Mesendoderm (in vitro differentiated cells): ENCODE measurements around the gene TRABD2B.

ENCODE experiments used
- DNase-seq: peaks from one replicate; pipeline ENCODE4 v3.0.0; 2013
- H2AK5ac ChIP-seq: 2 replicates; pipeline ENCODE4 v1.6.1; 2013; ENCODE audit warnings: low read length, inconsistent platforms
- H2BK120ac ChIP-seq: 2 replicates; pipeline ENCODE4 v1.6.1; 2013; ENCODE audit warnings: low read depth, mild to moderate bottlenecking, low read length, moderate library complexity, mixed read lengths
- H2BK15ac ChIP-seq: replicated peaks from 2 replicates; pipeline ENCODE4 v1.6.1; 2013; ENCODE audit warnings: low read depth, mild to moderate bottlenecking, moderate library complexity
- H2BK5ac ChIP-seq: 2 replicates; pipeline ENCODE4 v1.6.1; 2013; ENCODE audit warnings: low read length, inconsistent platforms
- H3K18ac ChIP-seq: 2 replicates; pipeline ENCODE4 v1.6.1; 2013; ENCODE audit warnings: mild to moderate bottlenecking, low read length, mixed read lengths
- H3K23ac ChIP-seq: one replicate; pipeline ENCODE4 v1.6.1; 2013; ENCODE audit warnings: low read length
- H3K27ac ChIP-seq: 2 replicates; pipeline ENCODE4 v1.5.1; 2013; ENCODE audit warnings: low read depth, mild to moderate bottlenecking, inconsistent platforms, low read length, moderate library complexity
- H3K27me3 ChIP-seq: 2 replicates; pipeline ENCODE4 v1.6.1; 2013; ENCODE audit warnings: low read length, control low read depth, mild to moderate bottlenecking, inconsistent platforms; ENCODE audit not compliant: insufficient read depth, poor library complexity
- H3K36me3 ChIP-seq: 2 replicates; pipeline ENCODE4 v1.6.1; 2013; ENCODE audit warnings: low read length, inconsistent platforms; ENCODE audit not compliant: control insufficient read depth, insufficient read depth
- H3K4ac ChIP-seq: one replicate; pipeline ENCODE4 v1.6.1; 2013; ENCODE audit warnings: low read depth, mild to moderate bottlenecking, low read length, moderate library complexity
- H3K4me1 ChIP-seq: 2 replicates; pipeline ENCODE4 v1.6.1; 2013; ENCODE audit warnings: low read depth, low read length, inconsistent platforms; ENCODE audit not compliant: control insufficient read depth
- H3K4me2 ChIP-seq: 2 replicates; pipeline ENCODE4 v1.6.1; 2013; ENCODE audit warnings: low read length
- H3K4me3 ChIP-seq: 2 replicates; pipeline ENCODE4 v1.5.1; 2013; ENCODE audit warnings: mild to moderate bottlenecking, low read length
- H3K56ac ChIP-seq: one replicate; pipeline ENCODE4 v1.6.1; 2013; ENCODE audit warnings: low read length
- H3K79me1 ChIP-seq: 2 replicates; pipeline ENCODE4 v1.6.1; 2013; ENCODE audit warnings: low read length, inconsistent platforms
- H3K79me2 ChIP-seq: 2 replicates; pipeline ENCODE4 v1.6.1; 2013; ENCODE audit warnings: mild to moderate bottlenecking, low read length; ENCODE audit not compliant: control insufficient read depth, insufficient read depth
- H3K9ac ChIP-seq: 2 replicates; pipeline ENCODE4 v1.6.1; 2013; ENCODE audit warnings: low read length, inconsistent platforms
- H4K5ac ChIP-seq: one replicate; pipeline ENCODE4 v1.6.1; 2013; ENCODE audit warnings: low read length
- H4K8ac ChIP-seq: one replicate; pipeline ENCODE4 v1.6.1; 2013; ENCODE audit warnings: low read depth, mild to moderate bottlenecking, control low read depth, low read length, moderate library complexity
- WGBS: extraction: QIAGEN DNeasy Blood & Tissue Kit; methylation state at CpG from one replicate; pipeline ENCODE4 v1.1.7; 2013; ENCODE audit warnings: low lambda C conversion rate, missing lambda C conversion rate; ENCODE audit not compliant: insufficient coverage; ENCODE audit errors: extremely low coverage; 5-methylcytosine and 5-hydroxymethylcytosine counted together

Gene TRABD2B

GRCh38 chr1:47888294-47888629 is 108.9 kb downstream of the TRABD2B start:
- no peak overlapping the region for H2BK15ac ChIP-seq
- no peak overlapping the region for H3K56ac ChIP-seq
- H3K4me2 ChIP-seq: no peak overlapping the region
- H3K79me2 ChIP-seq: no peaks in the 10 kb centered on the region
- H3K23ac ChIP-seq: no peak overlapping the region
- H3K4ac ChIP-seq: no peak overlapping the region
- no peak overlapping the region for H2AK5ac ChIP-seq
- WGBS: no CpG with 5 or more reads among the region's 1 CpG
- no peak overlapping the region for H3K4me3 ChIP-seq
- no peaks in the 10 kb centered on the region for H3K27me3 ChIP-seq
- no peak overlapping the region for H3K9ac ChIP-seq
- no peaks in the 10 kb centered on the region for H3K79me1 ChIP-seq
- H2BK5ac ChIP-seq: no peak overlapping the region
- H3K18ac ChIP-seq: no peak overlapping the region
- H4K5ac ChIP-seq: no peak overlapping the region
- H3K4me1 ChIP-seq: no peaks in the 10 kb centered on the region
- DNase-seq: no peak
- no peak overlapping the region for H3K27ac ChIP-seq
- H2BK120ac ChIP-seq: no peak overlapping the region
- H4K8ac ChIP-seq: no peak overlapping the region
- H3K36me3 ChIP-seq: no peaks in the 10 kb centered on the region

GRCh38 chr1:47887475-47888293 is 109.5 kb downstream of the TRABD2B start:
- no peaks in the 10 kb centered on the region for H3K79me1 ChIP-seq
- no peak overlapping the region for H3K27ac ChIP-seq
- H4K8ac ChIP-seq: no peak overlapping the region
- no peak overlapping the region for H3K56ac ChIP-seq
- H2AK5ac ChIP-seq: no peak overlapping the region
- no peak overlapping the region for H2BK15ac ChIP-seq
- H3K4me1 ChIP-seq: no peaks in the 10 kb centered on the region
- no peak overlapping the region for H3K4ac ChIP-seq
- H2BK120ac ChIP-seq: no peak overlapping the region
- H3K23ac ChIP-seq: no peak overlapping the region
- no peak overlapping the region for H3K9ac ChIP-seq
- no peak overlapping the region for H4K5ac ChIP-seq
- no peaks in the 10 kb centered on the region for H3K36me3 ChIP-seq
- no peak overlapping the region for H3K4me2 ChIP-seq
- DNase-seq: peak; percentile 85
- no peaks in the 10 kb centered on the region for H3K27me3 ChIP-seq
- WGBS: no CpG with 5 or more reads among the region's 16 CpGs
- H3K79me2 ChIP-seq: no peaks in the 10 kb centered on the region
- no peak overlapping the region for H3K4me3 ChIP-seq
- H2BK5ac ChIP-seq: no peak overlapping the region
- H3K18ac ChIP-seq: no peak overlapping the region

- no peak overlapping the region for H2BK5ac ChIP-seq
- no peak overlapping the region for H4K8ac ChIP-seq
- no peak overlapping the region for H3K9ac ChIP-seq
- H3K23ac ChIP-seq: no peak overlapping the region
- H4K5ac ChIP-seq: no peak overlapping the region
- H3K79me1 ChIP-seq: no peaks in the 10 kb centered on the region
- no peak overlapping the region for H3K4ac ChIP-seq
- WGBS: no CpG with 5 or more reads among the region's 2 CpGs
- DNase-seq: no peak
- H2AK5ac ChIP-seq: no peak overlapping the region
- H3K79me2 ChIP-seq: no peaks in the 10 kb centered on the region
- no peak overlapping the region for H2BK15ac ChIP-seq
- no peak overlapping the region for H3K18ac ChIP-seq
- H3K4me3 ChIP-seq: no peak overlapping the region
- H2BK120ac ChIP-seq: no peak overlapping the region
- no peak overlapping the region for H3K27ac ChIP-seq
- H3K56ac ChIP-seq: no peak overlapping the region
- no peaks in the 10 kb centered on the region for H3K27me3 ChIP-seq
- no peaks in the 10 kb centered on the region for H3K4me1 ChIP-seq
- H3K4me2 ChIP-seq: no peak overlapping the region
- H3K36me3 ChIP-seq: no peaks in the 10 kb centered on the region
Observed at GRCh38 chr1:47887060-47887459, 110.1 kb downstream of the TRABD2B start.

- no peaks in the 10 kb centered on the region for H3K79me1 ChIP-seq
- H3K36me3 ChIP-seq: no peaks in the 10 kb centered on the region
- H3K23ac ChIP-seq: no peak overlapping the region
- H4K8ac ChIP-seq: no peak overlapping the region
- no peak overlapping the region for H3K56ac ChIP-seq
- H4K5ac ChIP-seq: no peak overlapping the region
- H3K4me2 ChIP-seq: no peak overlapping the region
- no peak overlapping the region for H3K27ac ChIP-seq
- H3K27me3 ChIP-seq: no peaks in the 10 kb centered on the region
- no peak overlapping the region for H3K18ac ChIP-seq
- H2AK5ac ChIP-seq: no peak overlapping the region
- no peak overlapping the region for H2BK120ac ChIP-seq
- no peak overlapping the region for H2BK5ac ChIP-seq
- H2BK15ac ChIP-seq: no peak overlapping the region
- H3K4me3 ChIP-seq: no peak overlapping the region
- no peak for DNase-seq
- no peak overlapping the region for H3K9ac ChIP-seq
- H3K4ac ChIP-seq: no peak overlapping the region
- no CpG with 5 or more reads among the region's 7 CpGs for WGBS
- H3K4me1 ChIP-seq: no peaks in the 10 kb centered on the region
- no peaks in the 10 kb centered on the region for H3K79me2 ChIP-seq
Observed at GRCh38 chr1:47886141-47886540, 111.0 kb downstream of the TRABD2B start.

GRCh38 chr1:47885062-47885830 is 111.9 kb downstream of the TRABD2B start:
- no CpG with 5 or more reads among the region's 8 CpGs for WGBS
- Histone ChIP-seq H3K27ac (no peak overlapping the region), H3K4me2 (no peak overlapping the region), H4K8ac (no peak overlapping the region), H2BK15ac (no peak overlapping the region), H2BK5ac (no peak overlapping the region), H3K56ac (no peak overlapping the region), H3K9ac (no peak overlapping the region), H3K36me3 (no peaks in the 10 kb centered on the region), H3K79me2 (no peaks in the 10 kb centered on the region), H2BK120ac (no peak overlapping the region), H3K27me3 (no peaks in the 10 kb centered on the region), H3K79me1 (no peaks in the 10 kb centered on the region), H2AK5ac (no peak overlapping the region), H3K4me1 (no peaks in the 10 kb centered on the region), H3K4me3 (no peak overlapping the region), H3K23ac (no peak overlapping the region), H3K18ac (no peak overlapping the region), H3K4ac (no peak overlapping the region), H4K5ac (no peak overlapping the region)
- no peak for DNase-seq
